CD14-positive monocyte (primary cell): ENCODE data around the gene MRPS34. TPM values are rescaled to one million over a fixed set of nuclear protein-coding genes. Genes with fewer than 3 reads are reported as not detected.

Experiments used
- DNase-seq, 3 donors: peaks; one replicate each; pipeline ENCODE4 v3.0.0-alpha.2; 2011 to 2022
- H2AFZ ChIP-seq: 2 replicates; pipeline ENCODE4 v1.6.0; 2012; ENCODE audit warnings: mild to moderate bottlenecking, low read depth, low read length, inconsistent platforms; ENCODE audit not compliant: insufficient read depth, poor library complexity, severe bottlenecking
- H3K27ac ChIP-seq, 2 donors: 1 replicate in 1 of 2; 2 replicates in 1 of 2; pipeline ENCODE4 v1.5.1; 2012 to 2013; ENCODE audit warnings: low read length in 2 of 2, control low read depth in 1 of 2, inconsistent platforms in 1 of 2, low read depth in 1 of 2, mild to moderate bottlenecking in 1 of 2
- H3K27me3 ChIP-seq, 2 donors: one replicate each; pipeline versions ENCODE4 v1.6.0 to v1.6.1; 2011 to 2013; ENCODE audit warnings: low read length in 2 of 2; ENCODE audit not compliant: control insufficient read depth in 2 of 2, insufficient read depth in 2 of 2
- H3K36me3 ChIP-seq, 2 donors: replicated peaks in 1 of 2; 1 replicate in 1 of 2; 2 replicates in 1 of 2; pipeline versions ENCODE4 v1.5.1 to v1.6.1; 2012 to 2013; ENCODE audit warnings: low read length in 2 of 2, control low read depth in 1 of 2, inconsistent platforms in 1 of 2, mild to moderate bottlenecking in 1 of 2; ENCODE audit not compliant: insufficient read depth in 2 of 2, control insufficient read depth in 1 of 2
- H3K4me1 ChIP-seq, 2 donors: 1 replicate in 1 of 2; 2 replicates in 1 of 2; pipeline versions ENCODE4 v1.5.1 to v1.6.1; 2012 to 2013; ENCODE audit warnings: low read length in 2 of 2, control low read depth in 1 of 2, inconsistent platforms in 1 of 2, mild to moderate bottlenecking in 1 of 2, moderate library complexity in 1 of 2; ENCODE audit not compliant: insufficient read depth in 2 of 2, control insufficient read depth in 1 of 2
- H3K4me2 ChIP-seq: replicated peaks from 2 replicates; pipeline ENCODE3; 2012; ENCODE audit warnings: low read length, moderate library complexity, mild to moderate bottlenecking; ENCODE audit not compliant: poor library complexity, severe bottlenecking; ENCODE audit errors: extremely low read depth
- H3K4me3 ChIP-seq, 3 experiments: fragments of 200-600 bp in 1 of 3; sonication (generic) in 1 of 3; replicated peaks in 1 of 3; 1 replicate in 2 of 3; 2 replicates in 1 of 3; pipeline ENCODE4 v1.5.1; 2011 to 2013; ENCODE audit warnings: low read length in 3 of 3, mild to moderate bottlenecking in 3 of 3, control low read depth in 2 of 3, low read depth in 2 of 3, inconsistent platforms in 1 of 3, moderate library complexity in 1 of 3
- H3K79me2 ChIP-seq: 2 replicates; pipeline ENCODE4 v1.6.0; 2012; ENCODE audit warnings: mild to moderate bottlenecking, control low read depth, inconsistent platforms, low read length, moderate library complexity; ENCODE audit not compliant: insufficient read depth
- H3K9ac ChIP-seq: 2 replicates; pipeline ENCODE4 v1.6.0; 2017; ENCODE audit warnings: low read length, mild to moderate bottlenecking; ENCODE audit not compliant: insufficient read depth, poor library complexity, severe bottlenecking
- H3K9me3 ChIP-seq, 2 donors: replicated peaks in 1 of 2; 1 replicate in 1 of 2; 2 replicates in 1 of 2; pipeline versions ENCODE4 v1.5.1 to v1.6.1; 2012 to 2013; ENCODE audit warnings: low read length in 2 of 2, control low read depth in 1 of 2; ENCODE audit not compliant: control insufficient read depth in 1 of 2, insufficient read depth in 1 of 2
- H4K20me1 ChIP-seq: 2 replicates; pipeline ENCODE4 v1.6.0; 2012; ENCODE audit warnings: mild to moderate bottlenecking, low read length, control low read depth, moderate library complexity; ENCODE audit not compliant: insufficient read depth
- H3K27ac Mint-ChIP-seq, 7 donors: one replicate each; pipeline ENCODE4 v1.8.0; 2020; ENCODE audit warnings: mild to moderate bottlenecking in 7 of 7, mixed read lengths in 7 of 7, moderate library complexity in 6 of 7, inconsistent platforms in 2 of 7
- H3K27me3 Mint-ChIP-seq, 3 donors: one replicate each; pipeline ENCODE4 v1.8.0; 2021 to 2022; ENCODE audit warnings: low read depth in 3 of 3, mild to moderate bottlenecking in 3 of 3, mixed read lengths in 3 of 3, moderate library complexity in 3 of 3, inconsistent platforms in 1 of 3
- H3K36me3 Mint-ChIP-seq, 2 donors: one replicate each; pipeline ENCODE4 v1.8.0; 2020; ENCODE audit warnings: mixed read lengths in 2 of 2, inconsistent platforms in 1 of 2, mild to moderate bottlenecking in 1 of 2
- H3K4me1 Mint-ChIP-seq: one replicate; pipeline ENCODE4 v1.8.0; 2020; ENCODE audit warnings: mild to moderate bottlenecking, mixed read lengths
- H3K4me3 Mint-ChIP-seq, 2 donors: one replicate each; pipeline ENCODE4 v1.8.0; 2020; ENCODE audit warnings: mild to moderate bottlenecking in 2 of 2, mixed read lengths in 2 of 2, moderate library complexity in 1 of 2
- H3K9me3 Mint-ChIP-seq, 7 donors: one replicate each; pipeline ENCODE4 v1.8.0; 2020 to 2022; ENCODE audit warnings: mixed read lengths in 7 of 7, mild to moderate bottlenecking in 6 of 7, moderate library complexity in 6 of 7, inconsistent platforms in 2 of 7
- CTCF ChIP-seq: fragments of 200-600 bp; IDR thresholded peaks from one replicate; pipeline ENCODE4 v1.8.0; 2022; ENCODE audit warnings: antibody characterized with exemption, mild to moderate bottlenecking
- WGBS: methylation state at CpG from one replicate; pipeline ENCODE4 v1.1.5; 2013; ENCODE audit warnings: missing lambda C conversion rate; ENCODE audit not compliant: insufficient coverage; 5-methylcytosine and 5-hydroxymethylcytosine counted together
- intact Hi-C, 2 donors: fragments of 100-400 bp; cut with micrococcal nuclease; formaldehyde crosslinking; loops; one replicate each; pipeline versions ENCODE4 v1.15.0 to v1.15.1; 2023
- polyA plus RNA-seq, 3 donors: library from polyadenylated mRNA; depleted of rRNA in 1 of 3; unstranded in 2 of 3; stranded (reverse) in 1 of 3; fragments of 300-500 nt in 2 of 3; fragments of >200 nt in 1 of 3; fragmentation: Illumina TruSeq in 2 of 3; gene quantifications; 1 replicate in 2 of 3; 2 replicates in 1 of 3; pipeline ENCODE4 v1.2.3, GENCODE V29; 2012 to 2021

Gene MRPS34
- polyA plus RNA-seq, 3 donors = 34.5 to 137 (median 109) TPM

DNA sequence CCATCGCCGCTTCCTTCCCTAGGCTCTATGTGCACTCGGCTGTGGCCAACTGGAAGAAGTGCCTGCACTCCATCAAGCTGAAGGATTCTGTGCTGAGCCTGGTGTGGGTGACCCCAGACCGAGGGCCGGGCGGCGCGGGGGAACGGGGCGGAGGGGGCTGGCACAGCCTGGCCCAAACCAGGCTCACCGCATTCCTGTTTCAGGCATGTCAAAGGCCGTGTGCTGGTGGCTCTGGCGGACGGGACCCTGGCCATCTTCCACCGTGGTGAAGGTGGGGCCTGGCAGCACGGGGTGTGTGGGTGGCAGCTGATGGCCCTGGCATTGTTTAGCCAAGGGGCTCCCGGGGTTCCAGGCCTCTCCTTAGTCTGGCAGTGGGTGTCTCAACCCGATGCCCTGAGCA, 6.2 kb downstream of the MRPS34 start:
- no peak overlapping the region for H2AFZ ChIP-seq
- peaks cover 10 to 14% of the 10 kb centered on the region in 2 donors for H3K4me1 ChIP-seq
- H4K20me1 ChIP-seq = peaks cover 40% of the 10 kb centered on the region
- H3K4me2 ChIP-seq = no peak overlapping the region
- Mint-ChIP-seq H3K4me1 (peaks cover 9% of the 10 kb centered on the region), H3K9me3 (peaks cover 0 to 2% (median 0%) of the 10 kb centered on the region in 7 donors), H3K36me3 (peaks cover 35 to 61% of the 10 kb centered on the region in 2 donors), H3K27me3 (peaks cover 0 to 1% (median 0%) of the 10 kb centered on the region in 3 donors), H3K27ac (no peak overlapping the region), H3K4me3 (no peak overlapping the region)
- WGBS = 95% methylated on average over 18 of the region's 18 CpGs
- DNase-seq = no peak
- no peaks in the 10 kb centered on the region for H3K27me3 ChIP-seq
- peaks cover 8% of the 10 kb centered on the region for H3K79me2 ChIP-seq
- H3K27ac ChIP-seq = no peak overlapping the region
- no peak overlapping the region for H3K9ac ChIP-seq
- no peak overlapping the region for H3K4me3 ChIP-seq
- H3K36me3 ChIP-seq = peaks cover 72% of the 10 kb centered on the region in 2 donors
- intact Hi-C loops = no loop called here
- H3K9me3 ChIP-seq = no peaks in the 10 kb centered on the region
- no peak for TF ChIP-seq CTCF

DNA sequence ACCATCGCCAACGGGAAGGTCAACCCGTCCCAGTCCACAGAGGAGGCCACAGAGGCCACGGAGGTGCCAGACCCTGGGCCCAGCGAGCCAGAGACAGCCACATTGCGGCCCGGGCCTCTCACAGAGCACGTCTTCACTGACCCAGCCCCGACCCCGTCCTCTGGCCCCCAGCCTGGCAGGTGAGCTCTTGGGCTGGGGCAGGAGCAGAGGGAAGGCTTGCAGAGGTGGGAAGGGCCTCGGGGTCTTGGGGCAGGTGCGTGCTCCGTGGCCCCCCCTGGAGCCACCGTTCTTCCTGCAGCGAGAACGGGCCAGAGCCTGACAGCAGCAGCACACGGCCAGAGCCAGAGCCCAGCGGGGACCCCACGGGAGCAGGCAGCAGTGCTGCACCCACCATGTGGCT, 6.7 kb downstream of the MRPS34 start:
- no peak overlapping the region for H3K4me3 ChIP-seq
- H3K9ac ChIP-seq = no peak overlapping the region
- Mint-ChIP-seq H3K9me3 (peaks cover 0 to 2% (median 0%) of the 10 kb centered on the region in 7 donors), H3K27me3 (peaks cover 0 to 1% (median 0%) of the 10 kb centered on the region in 3 donors), H3K36me3 (peaks cover 39 to 66% of the 10 kb centered on the region in 2 donors), H3K4me3 (no peak overlapping the region), H3K27ac (peak overlapping the region in 1 of 7 donors; percentile 69), H3K4me1 (peaks cover 9% of the 10 kb centered on the region)
- H2AFZ ChIP-seq = no peak overlapping the region
- H3K27ac ChIP-seq = no peak overlapping the region
- H3K9me3 ChIP-seq = no peaks in the 10 kb centered on the region
- TF ChIP-seq CTCF = no peak
- H3K36me3 ChIP-seq = peaks cover 73 to 76% of the 10 kb centered on the region in 2 donors
- H3K27me3 ChIP-seq = no peaks in the 10 kb centered on the region
- DNase-seq = no peak
- H3K79me2 ChIP-seq = peaks cover 6% of the 10 kb centered on the region
- H3K4me1 ChIP-seq = peaks cover 10 to 14% of the 10 kb centered on the region in 2 donors
- no peak overlapping the region for H3K4me2 ChIP-seq
- intact Hi-C loops = no loop called here
- H4K20me1 ChIP-seq = peaks cover 40% of the 10 kb centered on the region
- WGBS = 97% methylated on average over 19 of the region's 19 CpGs
